KMS-11 (cell line): ENCODE results near the gene CFLAR.

Source experiments
- H2AFZ ChIP-seq: fragments of 200-600 bp; sonication (generic); 2 replicates; pipeline ENCODE4 v1.6.1; 2016; ENCODE audit warnings: antibody characterized with exemption, mixed run types, low read depth
- H3K27ac ChIP-seq: fragments of 200-600 bp; sonication (generic); 2 replicates; pipeline ENCODE4 v1.6.1; 2016; ENCODE audit warnings: mild to moderate bottlenecking, mixed run types
- H3K27me3 ChIP-seq: fragments of 200-600 bp; sonication (generic); 2 replicates; pipeline ENCODE4 v1.6.1; 2017; ENCODE audit warnings: mild to moderate bottlenecking, low read depth, mixed run types, moderate library complexity; ENCODE audit not compliant: insufficient read depth
- H3K36me3 ChIP-seq: fragments of 200-600 bp; sonication (generic); 2 replicates; pipeline ENCODE4 v1.6.1; 2017; ENCODE audit warnings: mild to moderate bottlenecking, mixed run types; ENCODE audit not compliant: insufficient read depth
- H3K4me1 ChIP-seq: fragments of 200-600 bp; sonication (generic); 2 replicates; pipeline ENCODE4 v1.6.1; 2016; ENCODE audit warnings: mild to moderate bottlenecking, low read depth, mixed run types; ENCODE audit not compliant: poor library complexity, severe bottlenecking
- H3K4me2 ChIP-seq: fragments of 200-600 bp; sonication (generic); 2 replicates; pipeline ENCODE4 v1.7.0; 2016; ENCODE audit warnings: mild to moderate bottlenecking, mixed run types
- H3K4me3 ChIP-seq: fragments of 200-600 bp; sonication (generic); IDR thresholded peaks from 2 replicates; pipeline ENCODE4 v1.6.1; 2017; ENCODE audit warnings: low read depth, low read length, mixed read lengths; ENCODE audit not compliant: insufficient read depth
- H3K79me2 ChIP-seq: fragments of 200-600 bp; sonication (generic); 2 replicates; pipeline ENCODE4 v1.6.1; 2016; ENCODE audit warnings: low read depth, mixed run types; ENCODE audit not compliant: insufficient read depth
- H3K9ac ChIP-seq: fragments of 200-600 bp; sonication (generic); 2 replicates; pipeline ENCODE4 v1.6.1; 2016; ENCODE audit warnings: mild to moderate bottlenecking, mixed run types
- H4K20me1 ChIP-seq: fragments of 200-600 bp; sonication (generic); 2 replicates; pipeline ENCODE4 v1.6.1; 2016; ENCODE audit warnings: mild to moderate bottlenecking, mixed run types; ENCODE audit not compliant: insufficient read depth
- CTCF ChIP-seq: fragments of 200-600 bp; sonication (generic); conservative IDR thresholded peaks from 2 replicates; pipeline ENCODE4 v1.6.1; 2017; ENCODE audit warnings: low read depth, mild to moderate bottlenecking, antibody characterized with exemption, low read length, moderate library complexity, mixed read lengths

The CFLAR gene

GRCh38 chr2:201174687-201175086 lies 58.7 kb downstream of the CFLAR start:
- TF ChIP-seq CTCF: no peak
- Histone ChIP-seq H3K79me2 (no peaks in the 10 kb centered on the region), H3K9ac (no peak overlapping the region), H3K36me3 (no peaks in the 10 kb centered on the region), H3K27ac (no peak overlapping the region), H3K4me3 (no peak overlapping the region), H2AFZ (no peak overlapping the region), H3K4me2 (no peak overlapping the region), H3K27me3 (no peaks in the 10 kb centered on the region), H4K20me1 (0 out of 2 replicates have a peak, but pooled peaks cover 2% of the 10 kb centered on the region), H3K4me1 (peaks cover 28% of the 10 kb centered on the region)

DNA sequence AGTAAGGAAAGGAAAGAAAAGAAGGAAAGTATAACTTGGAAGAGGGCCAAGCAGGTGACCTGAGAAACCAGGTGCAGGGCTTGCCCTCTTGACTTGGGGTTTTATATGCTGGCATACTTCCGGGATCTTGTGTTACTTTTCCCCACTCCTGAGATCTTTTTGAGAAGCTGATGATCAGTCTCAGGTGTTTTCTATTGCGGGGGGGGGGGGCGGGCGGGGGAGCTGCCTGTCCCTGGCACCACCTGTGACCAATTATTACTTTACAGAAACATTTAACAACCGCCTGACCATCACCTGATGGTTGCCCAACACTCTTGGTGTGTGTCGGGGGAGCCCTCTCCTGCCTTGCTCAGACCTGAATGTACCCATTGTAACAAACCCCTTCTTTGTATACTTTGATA lies 60.1 kb downstream of the CFLAR start:
- Histone ChIP-seq H3K27me3 (no peaks in the 10 kb centered on the region), H3K79me2 (no peaks in the 10 kb centered on the region), H3K4me2 (peak overlapping the region; percentile 21; the same call in 1 of the 2 replicates), H3K9ac (no peak overlapping the region), H4K20me1 (no peaks in the 10 kb centered on the region), H3K27ac (no peak overlapping the region), H3K4me3 (no peak overlapping the region), H2AFZ (no peak overlapping the region), H3K4me1 (peaks cover 28% of the 10 kb centered on the region), H3K36me3 (no peaks in the 10 kb centered on the region)
- no peak for TF ChIP-seq CTCF

DNA sequence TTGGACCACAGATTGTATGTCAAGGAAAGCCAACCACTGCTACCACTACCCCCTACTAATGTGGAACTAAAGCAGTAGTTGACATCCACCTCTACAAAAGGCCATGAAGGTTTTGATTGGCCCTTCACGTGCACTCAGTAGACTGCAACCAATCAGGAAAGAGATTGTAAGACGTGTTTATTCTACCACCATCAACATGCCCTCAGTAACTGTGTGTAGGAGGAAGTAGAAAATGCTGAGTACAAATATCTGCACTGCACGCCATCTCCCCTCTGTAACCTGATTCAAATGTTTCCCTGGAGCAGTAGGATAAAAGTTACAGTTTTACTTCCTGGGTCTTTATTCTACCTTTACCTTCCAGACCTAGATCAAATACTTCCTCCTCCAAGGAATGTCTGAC lies 64.0 kb downstream of the CFLAR start:
- Histone ChIP-seq H3K4me3 (no peak overlapping the region), H4K20me1 (no peaks in the 10 kb centered on the region), H3K79me2 (peaks cover 21% of the 10 kb centered on the region), H3K4me1 (peaks cover 35% of the 10 kb centered on the region), H3K4me2 (no peak overlapping the region), H3K9ac (no peak overlapping the region), H3K27me3 (no peaks in the 10 kb centered on the region), H3K36me3 (no peaks in the 10 kb centered on the region), H2AFZ (no peak overlapping the region), H3K27ac (no peak overlapping the region)
- TF ChIP-seq CTCF: no peak

- no peaks in the 10 kb centered on the region for H4K20me1 ChIP-seq
- H3K9ac ChIP-seq: peak within 1 kb of the TSS; percentile 75
- H3K4me3 ChIP-seq: peak within 1 kb of the TSS; percentile 41
- peaks cover 36% of the 10 kb centered on the region for H3K4me1 ChIP-seq
- peak; percentile 70 for TF ChIP-seq CTCF
- no peaks in the 10 kb centered on the region for H3K27me3 ChIP-seq
- peak within 1 kb of the TSS; percentile 74 for H3K27ac ChIP-seq
- no peaks in the 10 kb centered on the region for H3K36me3 ChIP-seq
- peaks cover 49% of the 10 kb centered on the region for H3K79me2 ChIP-seq
- peak within 1 kb of the TSS; percentile 79 for H3K4me2 ChIP-seq
- H2AFZ ChIP-seq: peak within 1 kb of the TSS; percentile 94
Measured at GRCh38 chr2:201182650-201183364, 66.8 kb downstream of the CFLAR start, which contains the start of gene CASP10. Gene CASP10 (plus strand): TSS chr2:201183141. CDS start chr2:201185778, 2,637 bp downstream.
